HAP-1 (cell line): ENCODE measurements around the gene ZNF516.
A peak's percentile ranks its signal among the peaks of the same experiment; 100 is the strongest.

ENCODE experiments used
- DNase-seq, 2 experiments: peaks; one replicate each; pipeline ENCODE4 v3.0.0-alpha.2; 2016 to 2020; ENCODE audit warnings: low spot score in 2 of 2
- H3K27me3 ChIP-seq: fragments of 250-450 bp; sonication (Bioruptor Pico); 2 replicates; pipeline ENCODE4 v1.5.1; 2020; ENCODE audit warnings: low read depth, mild to moderate bottlenecking, moderate library complexity
- H3K36me3 ChIP-seq: fragments of 250-450 bp; sonication (Bioruptor Pico); replicated peaks from 2 replicates; pipeline ENCODE4 v1.5.1; 2020; ENCODE audit warnings: mild to moderate bottlenecking
- H3K4me1 ChIP-seq: fragments of 250-450 bp; sonication (Bioruptor Pico); 2 replicates; pipeline ENCODE4 v1.5.1; 2020; ENCODE audit warnings: mild to moderate bottlenecking
- H3K4me3 ChIP-seq: fragments of 250-450 bp; sonication (Bioruptor Pico); 2 replicates; pipeline ENCODE4 v1.5.1; 2020; ENCODE audit warnings: mild to moderate bottlenecking, moderate library complexity
- H3K9me3 ChIP-seq: fragments of 250-450 bp; sonication (Bioruptor Pico); 2 replicates; pipeline ENCODE4 v1.5.1; 2020; ENCODE audit warnings: mild to moderate bottlenecking, moderate library complexity
- in situ Hi-C: fragments of 300-500 bp; cut with MboI; formaldehyde crosslinking; loops from 3 replicates; pipeline ENCODE4 v1.14.3; 2020; ENCODE audit warnings: low sequenced_read_pairs, inconsistent platforms, mixed read lengths

Gene ZNF516

DNA sequence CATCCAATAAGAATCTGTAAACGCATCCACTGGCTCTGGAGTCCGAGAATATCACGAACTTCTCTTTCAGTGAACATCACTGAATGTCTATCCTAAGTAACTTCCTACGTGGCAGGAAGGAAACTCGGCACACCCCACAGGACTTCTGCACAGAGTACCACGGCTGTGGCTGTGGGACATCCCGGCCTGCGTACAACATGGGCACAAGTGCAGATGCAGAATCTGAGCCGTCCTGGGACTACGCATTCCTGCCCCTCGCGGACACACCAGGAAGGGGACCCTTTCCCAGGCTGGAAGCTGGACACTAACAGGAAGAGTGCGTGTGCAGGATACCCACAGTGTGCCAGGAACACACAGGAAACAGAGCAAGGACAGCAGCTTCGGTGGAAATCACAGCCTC is 60.6 kb downstream of the ZNF516 start:
- in situ Hi-C loops: no loop called here
- Histone ChIP-seq H3K36me3 (peaks cover 23% of the 10 kb centered on the region), H3K4me3 (no peak overlapping the region), H3K9me3 (no peaks in the 10 kb centered on the region), H3K4me1 (peaks cover 9% of the 10 kb centered on the region), H3K27me3 (no peaks in the 10 kb centered on the region)
- DNase-seq: no peak

DNA sequence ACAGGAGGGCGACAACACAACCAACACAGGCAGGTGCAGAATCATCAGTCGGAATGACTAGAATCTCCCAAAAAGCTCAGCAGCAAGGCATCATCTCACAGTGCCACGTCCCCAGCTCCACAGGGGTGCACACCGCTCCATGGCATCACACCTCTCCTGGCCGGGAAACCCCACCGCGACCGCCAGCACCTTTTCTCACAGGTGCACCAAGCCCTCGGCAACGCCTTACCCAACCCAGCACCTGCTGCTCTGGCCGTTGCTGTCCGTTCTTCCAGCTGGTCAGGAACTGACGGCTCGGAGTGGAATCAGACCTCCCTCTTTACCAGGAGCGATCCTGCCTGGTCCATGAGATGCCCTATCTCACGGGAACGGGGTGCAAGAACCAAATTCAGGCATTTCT is 61.3 kb downstream of the ZNF516 start:
- in situ Hi-C loops: no loop called here
- no peak for DNase-seq
- no peak overlapping the region for H3K4me3 ChIP-seq

DNA sequence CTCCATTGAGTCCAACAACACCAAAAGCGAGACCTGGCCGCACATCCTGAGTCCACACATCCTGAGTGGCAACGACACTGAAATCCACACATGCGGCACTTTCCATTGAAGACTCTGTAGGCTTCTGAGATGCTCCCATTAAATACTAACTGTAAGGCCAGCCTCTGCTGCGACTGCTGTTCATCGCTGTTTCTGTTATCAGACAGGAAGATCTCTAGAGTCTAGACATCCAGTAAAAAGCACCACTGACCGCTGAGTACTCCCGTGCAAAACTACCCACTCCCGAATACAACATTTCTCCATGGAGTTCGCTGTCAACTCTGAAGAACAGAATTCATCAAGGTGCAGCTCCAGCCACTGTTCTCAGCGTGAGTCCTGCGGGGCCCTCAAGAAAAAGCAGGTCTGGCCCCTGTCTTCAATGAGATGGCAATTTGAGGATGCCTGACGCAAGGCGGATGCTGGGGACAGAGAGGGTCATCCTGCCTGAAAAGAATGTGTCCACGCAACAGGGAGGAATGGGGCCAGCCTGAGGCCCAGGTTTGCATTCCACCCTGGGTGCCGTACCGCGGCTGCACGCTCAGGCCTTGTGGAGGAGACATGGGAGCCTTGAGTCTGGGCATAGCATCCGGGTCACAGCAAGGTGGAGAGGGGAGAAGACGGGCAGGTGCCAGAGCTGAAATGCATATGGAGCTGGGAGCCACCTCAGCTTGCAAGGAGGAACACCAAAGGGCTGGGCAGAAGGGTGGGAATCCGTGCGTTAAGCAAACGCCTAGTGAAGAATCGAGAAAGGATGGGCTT is 61.9 kb downstream of the ZNF516 start:
- peaks cover 12% of the 10 kb centered on the region for H3K36me3 ChIP-seq
- no peaks in the 10 kb centered on the region for H3K27me3 ChIP-seq
- DNase-seq: no peak
- in situ Hi-C loops: no loop called here
- peaks cover 9% of the 10 kb centered on the region for H3K4me1 ChIP-seq
- H3K4me3 ChIP-seq: no peak overlapping the region
- H3K9me3 ChIP-seq: no peaks in the 10 kb centered on the region

More for the DNA sequence above, 61.3 kb downstream of the ZNF516 start:
- no peaks in the 10 kb centered on the region for H3K27me3 ChIP-seq
- no peaks in the 10 kb centered on the region for H3K9me3 ChIP-seq
- peaks cover 9% of the 10 kb centered on the region for H3K4me1 ChIP-seq
- peaks cover 18% of the 10 kb centered on the region for H3K36me3 ChIP-seq

DNA sequence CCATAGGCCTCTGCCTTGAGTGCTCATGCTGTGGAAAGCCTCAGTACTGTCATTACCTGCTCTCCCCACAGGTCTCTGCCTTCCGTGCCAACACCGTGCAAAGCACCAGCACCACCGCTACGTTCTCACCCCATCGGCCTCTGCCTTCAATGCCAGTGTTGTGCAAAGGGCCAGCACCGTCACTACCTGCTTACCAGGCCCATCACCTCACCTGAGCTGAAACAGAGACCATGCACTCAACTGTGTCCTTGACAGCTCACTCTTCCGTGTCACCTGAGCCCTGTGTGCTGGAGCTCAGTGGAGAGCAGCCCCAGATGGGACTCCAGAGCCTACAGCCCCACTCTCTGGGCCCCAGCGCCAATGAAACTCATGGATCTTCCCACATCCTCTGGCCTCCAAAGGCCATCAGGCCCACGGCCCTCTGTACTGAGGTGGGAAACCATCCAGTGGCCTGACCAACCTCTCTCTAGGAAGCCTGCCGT is 62.7 kb downstream of the ZNF516 start:
- H3K36me3 ChIP-seq: peaks cover 11% of the 10 kb centered on the region
- in situ Hi-C loops: no loop called here
- H3K9me3 ChIP-seq: no peaks in the 10 kb centered on the region
- no peaks in the 10 kb centered on the region for H3K27me3 ChIP-seq
- H3K4me3 ChIP-seq: no peak overlapping the region
- no peak for DNase-seq
- peaks cover 9% of the 10 kb centered on the region for H3K4me1 ChIP-seq

DNA sequence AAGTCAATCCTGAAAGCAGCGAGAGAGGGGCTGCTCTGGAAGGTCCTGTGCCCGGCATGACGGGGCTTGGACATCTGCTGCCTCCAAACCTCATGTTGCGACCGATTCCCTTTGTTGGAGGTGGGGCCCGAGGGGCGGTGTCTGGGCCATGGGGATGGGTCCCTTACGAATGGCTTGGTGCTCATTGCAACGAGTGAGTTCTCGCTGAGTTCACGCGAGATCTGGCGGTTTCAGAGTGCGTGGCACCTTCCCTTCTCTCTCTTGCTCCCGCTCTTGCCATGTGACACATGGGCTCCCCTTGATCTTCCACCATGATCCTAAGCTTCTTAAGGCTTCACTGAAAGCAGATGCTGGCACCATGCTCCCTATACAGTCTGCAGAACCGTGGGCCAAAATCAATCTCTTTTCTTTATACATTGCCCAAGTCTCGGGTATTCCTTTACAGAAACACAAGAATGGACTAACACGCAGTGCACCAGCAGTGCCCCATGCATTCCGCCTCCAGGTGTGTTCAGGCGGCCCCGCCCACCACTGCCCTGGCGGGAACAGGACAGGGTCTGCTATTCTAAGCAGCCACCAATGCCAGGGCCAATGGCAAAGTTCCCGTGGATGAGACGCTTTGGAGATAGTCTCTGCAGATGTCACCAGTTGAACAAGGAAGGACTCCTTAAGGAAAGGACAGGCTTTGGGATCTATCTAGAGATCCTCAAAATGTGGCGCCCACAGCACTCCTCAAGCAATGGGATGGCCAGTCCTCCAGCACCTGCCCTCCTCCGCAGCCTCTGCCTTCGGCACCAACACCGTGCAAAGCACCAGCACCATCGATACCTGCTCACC is 63.4 kb downstream of the ZNF516 start:
- in situ Hi-C loops: no loop called here
- Histone ChIP-seq H3K4me3 (no peak overlapping the region), H3K36me3 (peaks cover 11% of the 10 kb centered on the region), H3K27me3 (no peaks in the 10 kb centered on the region), H3K4me1 (peaks cover 9% of the 10 kb centered on the region), H3K9me3 (no peaks in the 10 kb centered on the region)
- DNase-seq: no peak

DNA sequence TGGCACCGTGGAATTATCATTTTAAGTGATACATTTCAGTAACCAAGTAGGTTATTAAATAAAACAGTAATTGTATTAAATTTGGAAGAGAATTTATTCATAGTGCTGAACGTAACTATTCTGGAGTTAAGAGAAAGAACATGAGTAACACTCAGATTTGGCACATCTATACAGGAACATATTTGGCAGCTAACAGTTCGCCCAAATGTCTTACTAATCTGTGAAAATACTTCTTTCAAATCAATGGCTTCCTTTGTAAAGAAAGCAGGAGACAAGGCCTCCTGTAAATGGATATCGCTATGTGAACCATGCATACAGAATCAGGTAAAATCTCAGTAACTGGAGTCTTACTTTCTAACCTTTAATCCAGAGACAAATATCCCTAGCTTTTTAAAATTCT is 64.4 kb downstream of the ZNF516 start:
- Histone ChIP-seq H3K9me3 (no peaks in the 10 kb centered on the region), H3K4me3 (no peak overlapping the region), H3K27me3 (no peaks in the 10 kb centered on the region), H3K36me3 (peaks cover 7% of the 10 kb centered on the region), H3K4me1 (peaks cover 16% of the 10 kb centered on the region)
- in situ Hi-C loops: no loop called here
- DNase-seq: no peak

DNA sequence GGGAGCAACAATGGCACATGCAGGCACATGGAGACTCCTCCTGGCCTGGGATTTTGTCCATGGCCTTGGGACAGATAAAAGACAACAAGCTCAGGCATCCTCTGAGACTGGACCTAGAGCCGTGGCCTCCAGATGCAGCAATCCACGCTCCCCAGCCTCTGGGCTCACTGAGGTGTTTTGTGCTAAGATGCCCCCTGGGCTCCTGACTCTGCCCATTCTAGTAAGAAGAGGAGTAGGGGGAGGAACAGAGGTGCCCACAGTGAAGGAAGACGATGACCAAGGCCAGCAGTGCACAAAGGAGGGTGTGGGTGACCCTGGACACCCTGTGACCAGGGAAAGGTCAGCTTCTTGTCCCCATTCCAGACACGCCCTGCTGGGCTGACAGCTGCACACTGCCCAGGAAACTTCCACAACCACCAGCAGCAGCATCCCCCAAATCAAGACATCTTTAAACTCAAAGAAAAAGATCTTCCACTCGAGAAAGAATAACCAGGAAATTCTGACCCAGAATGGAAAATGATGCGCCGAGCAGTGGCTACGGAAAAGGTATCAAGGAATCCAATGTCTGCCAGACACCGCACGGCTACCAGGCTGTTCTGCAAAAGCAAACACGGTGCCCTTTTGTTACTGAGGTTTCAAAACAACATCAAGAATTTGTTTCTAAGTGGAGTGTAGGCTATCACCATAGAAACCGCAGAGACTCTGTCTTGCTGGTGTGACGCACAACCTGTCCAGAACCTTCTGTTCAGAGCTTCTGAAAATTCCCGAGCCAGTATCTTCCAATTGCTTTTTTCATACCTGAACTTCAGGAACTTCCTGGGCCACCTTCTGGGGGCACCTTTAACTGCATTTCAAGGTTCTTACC is 65.5 kb downstream of the ZNF516 start:
- in situ Hi-C loops: no loop called here
- H3K36me3 ChIP-seq: peaks cover 7% of the 10 kb centered on the region; the same call in 1 of the 2 replicates
- no peak for DNase-seq

DNA sequence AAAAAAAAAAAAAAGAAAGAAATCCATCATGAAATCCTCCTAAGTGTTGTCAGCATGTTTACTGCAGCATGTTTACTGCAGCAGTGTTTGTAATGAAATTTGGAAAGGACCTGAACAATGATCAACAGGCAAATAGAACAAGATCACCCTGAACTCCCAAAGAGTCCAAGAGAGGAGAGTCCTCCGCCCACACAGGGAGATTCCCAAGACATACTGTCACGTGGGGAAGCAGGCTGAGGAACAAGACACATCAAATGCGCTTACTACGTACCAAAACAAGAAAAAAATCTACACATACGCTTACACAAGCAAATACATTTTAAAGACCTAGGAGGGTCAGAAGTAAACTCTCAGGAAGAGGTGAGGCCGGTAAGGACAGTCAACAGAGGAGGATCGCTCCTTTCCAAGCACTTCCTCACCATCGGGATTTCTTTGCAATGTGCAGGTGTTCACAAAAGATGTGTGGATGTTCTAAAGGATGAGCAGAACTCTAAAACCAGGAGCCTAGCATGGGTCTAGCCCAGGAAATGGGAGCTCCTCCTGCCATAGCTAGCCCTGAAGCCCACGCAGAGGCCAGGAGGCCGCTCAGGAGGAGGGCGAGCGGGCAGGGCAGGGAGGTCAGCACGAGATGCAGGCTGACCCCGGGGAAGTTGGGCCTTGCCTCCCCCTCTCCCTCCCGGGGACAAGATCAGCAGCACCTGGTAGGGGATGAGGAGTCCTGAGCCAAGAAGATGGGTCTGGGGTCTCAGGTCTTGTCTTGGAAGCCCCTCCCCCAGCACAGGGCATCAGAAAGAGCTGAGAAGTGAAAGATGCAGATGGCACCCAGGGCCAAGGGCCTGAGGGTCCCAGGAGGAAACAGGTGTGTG is 66.4 kb downstream of the ZNF516 start:
- peaks cover 7% of the 10 kb centered on the region; the same call in 1 of the 2 replicates for H3K36me3 ChIP-seq
- H3K27me3 ChIP-seq: no peaks in the 10 kb centered on the region
- H3K4me1 ChIP-seq: peaks cover 16% of the 10 kb centered on the region
- H3K4me3 ChIP-seq: no peak overlapping the region
- no peaks in the 10 kb centered on the region for H3K9me3 ChIP-seq
- no peak for DNase-seq
- in situ Hi-C loops: no loop called here

More for the DNA sequence above, 65.5 kb downstream of the ZNF516 start:
- Histone ChIP-seq H3K9me3 (no peaks in the 10 kb centered on the region), H3K27me3 (no peaks in the 10 kb centered on the region), H3K4me3 (no peak overlapping the region), H3K4me1 (peaks cover 16% of the 10 kb centered on the region)

DNA sequence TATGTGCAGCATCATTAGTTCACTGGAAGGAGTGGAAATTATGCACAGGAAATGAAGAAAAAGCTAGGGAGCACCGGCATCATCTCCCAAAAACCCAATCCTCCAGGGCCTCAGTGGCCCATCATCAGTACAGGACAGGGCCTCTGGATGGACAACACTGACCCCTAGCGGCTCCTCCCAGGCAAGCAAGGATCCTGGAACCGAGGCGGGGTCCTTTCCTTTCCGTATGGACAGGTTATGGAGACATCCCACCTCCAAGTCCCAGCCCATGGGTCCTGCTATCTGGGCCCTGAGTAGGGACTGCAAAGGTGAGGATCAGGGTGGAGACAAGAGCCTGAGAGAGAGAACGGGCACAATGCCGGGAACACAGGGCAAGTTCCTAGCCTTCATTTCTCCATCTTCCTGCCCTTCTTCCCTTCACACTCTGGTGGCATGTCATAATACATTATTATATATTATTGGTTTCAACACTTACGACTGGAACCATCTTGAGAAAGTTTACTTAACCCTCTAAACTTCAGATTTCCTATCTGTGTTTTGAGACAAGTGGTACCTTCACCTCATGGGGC is 68.2 kb downstream of the ZNF516 start:
- in situ Hi-C loops: no loop called here
- H3K27me3 ChIP-seq: no peaks in the 10 kb centered on the region
- H3K4me3 ChIP-seq: no peak overlapping the region
- no peaks in the 10 kb centered on the region; the same call in 1 of the 2 replicates for H3K36me3 ChIP-seq
- DNase-seq: peak; percentile 24 to 82
- no peaks in the 10 kb centered on the region for H3K9me3 ChIP-seq
- peaks cover 16% of the 10 kb centered on the region for H3K4me1 ChIP-seq

DNA sequence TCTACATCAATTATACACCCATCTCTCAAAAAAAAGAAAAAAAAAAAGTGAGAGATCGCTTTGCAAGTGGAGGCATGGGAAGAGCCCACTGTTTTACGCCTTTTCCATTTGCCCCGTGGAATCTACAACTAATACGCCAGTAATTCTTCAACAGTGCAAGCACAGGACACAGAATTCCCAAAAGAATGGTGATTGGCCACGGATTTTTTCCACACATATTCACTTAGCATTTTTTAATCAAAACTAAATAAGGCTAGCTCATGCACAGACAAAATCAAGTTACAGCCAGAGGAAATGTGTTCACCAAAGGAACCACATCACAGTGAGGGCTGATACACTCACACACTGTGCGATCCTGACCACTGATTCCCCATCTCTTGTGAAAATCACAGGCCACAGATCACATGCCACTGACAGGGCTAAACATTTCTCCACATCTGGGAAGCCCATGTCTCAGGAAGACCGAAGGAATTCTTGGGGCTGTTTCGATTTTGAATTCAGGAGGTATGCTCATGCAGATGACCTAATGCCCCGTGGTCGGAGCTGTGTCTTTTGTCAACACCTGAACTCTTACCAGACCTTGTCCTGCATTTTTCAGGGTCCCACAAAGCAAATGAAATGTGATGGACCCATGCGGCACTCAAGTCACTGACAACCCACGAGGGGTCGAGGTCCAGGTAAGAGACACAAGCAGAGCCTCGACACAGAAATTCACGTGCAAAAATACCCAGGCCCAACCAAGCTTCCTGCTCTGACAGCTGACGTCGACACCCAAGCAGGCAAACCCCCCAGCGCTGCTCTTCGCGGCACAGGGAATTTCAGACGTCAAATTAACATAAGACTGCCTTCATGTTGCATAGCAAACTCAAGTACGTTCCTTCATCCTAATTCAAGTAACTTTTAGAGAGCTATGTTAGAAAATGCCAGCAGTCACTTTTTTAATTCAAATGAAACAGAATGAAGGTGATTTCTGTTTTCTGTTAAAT is 69.6 kb downstream of the ZNF516 start:
- Histone ChIP-seq H3K36me3 (no peaks in the 10 kb centered on the region; the same call in 1 of the 2 replicates), H3K4me1 (peaks cover 7% of the 10 kb centered on the region), H3K9me3 (no peaks in the 10 kb centered on the region), H3K27me3 (no peaks in the 10 kb centered on the region), H3K4me3 (no peak overlapping the region)
- DNase-seq: peak in 1 of 2 experiments; percentile 38
- in situ Hi-C loops: no loop called here

DNA sequence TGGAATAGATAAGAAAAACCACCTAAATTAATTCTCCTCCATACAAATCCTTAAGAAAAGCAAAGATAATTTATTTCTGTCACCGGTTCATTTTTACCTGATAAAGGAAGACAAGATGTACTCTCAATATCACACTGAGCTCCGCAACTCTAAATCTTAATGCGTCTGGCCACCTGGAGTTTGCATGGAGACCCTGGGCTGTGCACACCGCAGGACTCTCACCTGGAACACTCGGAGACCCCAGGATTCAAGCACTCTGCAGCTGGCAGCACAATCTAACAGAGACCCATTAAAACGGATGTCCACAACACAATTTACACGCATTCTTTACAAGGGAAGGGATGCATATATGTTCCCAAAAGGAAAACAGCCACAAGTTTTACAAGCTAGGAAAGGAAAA is 72.2 kb downstream of the ZNF516 start:
- Histone ChIP-seq H3K36me3 (no peaks in the 10 kb centered on the region), H3K9me3 (no peaks in the 10 kb centered on the region), H3K4me3 (no peak overlapping the region), H3K4me1 (peaks cover 7% of the 10 kb centered on the region), H3K27me3 (no peaks in the 10 kb centered on the region)
- in situ Hi-C loops: no loop called here
- DNase-seq: no peak
